ACHN (cell line): ENCODE data around the gene TRMT10B.

Experiments used
- DNase-seq: peaks from one replicate; pipeline ENCODE4 v3.0.0-alpha.2; 2015
- in situ Hi-C: cut with HindIII; loops from 2 replicates; pipeline ENCODE4 v1.10.0; 2017; ENCODE audit warnings: low sequenced_read_pairs, low pct_ligation_motif_present, low pct_unique_long_range_greater_than_20kb

Gene TRMT10B, protein sequence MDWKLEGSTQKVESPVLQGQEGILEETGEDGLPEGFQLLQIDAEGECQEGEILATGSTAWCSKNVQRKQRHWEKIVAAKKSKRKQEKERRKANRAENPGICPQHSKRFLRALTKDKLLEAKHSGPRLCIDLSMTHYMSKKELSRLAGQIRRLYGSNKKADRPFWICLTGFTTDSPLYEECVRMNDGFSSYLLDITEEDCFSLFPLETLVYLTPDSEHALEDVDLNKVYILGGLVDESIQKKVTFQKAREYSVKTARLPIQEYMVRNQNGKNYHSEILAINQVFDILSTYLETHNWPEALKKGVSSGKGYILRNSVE

DNA sequence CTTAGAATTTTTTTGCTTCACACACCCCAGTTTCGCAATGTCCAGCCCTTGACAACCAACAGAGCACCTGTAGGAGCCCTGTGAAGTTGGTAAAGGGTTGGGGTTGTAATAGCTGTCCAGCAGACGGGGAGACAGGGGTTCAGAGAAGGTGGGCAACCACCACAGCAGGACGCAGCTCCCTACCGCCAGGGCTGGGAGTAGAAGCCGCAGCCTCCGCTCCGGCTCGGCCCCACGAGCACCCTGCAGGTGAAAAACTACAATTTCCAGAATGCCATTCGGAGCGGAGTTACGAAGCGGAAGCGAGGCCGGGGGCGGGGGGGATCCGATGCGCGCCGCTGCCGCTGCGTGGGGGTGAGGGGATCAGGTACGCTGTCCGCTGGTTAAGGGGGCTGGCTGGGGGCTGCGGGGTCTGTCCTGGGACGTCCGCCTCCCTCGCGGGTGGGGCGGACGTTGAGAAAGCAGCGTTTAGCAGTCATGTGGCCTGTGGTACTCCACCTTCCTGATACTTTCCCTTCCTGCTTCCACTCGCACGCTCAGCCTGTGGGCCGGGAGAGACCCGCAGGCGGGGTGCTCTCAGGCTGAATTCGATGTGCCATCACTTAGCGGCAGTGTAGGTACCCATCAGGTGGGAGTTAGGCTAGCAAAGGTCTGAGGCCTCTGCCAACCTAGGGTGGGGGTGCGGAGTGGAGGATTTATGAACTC is at the start of gene TRMT10B:
Gene TRMT10B (plus strand): TSS at position 317 of the 702 bp plus-strand sequence. CDS start 8,127 bp downstream, outside the sequence.
- in situ Hi-C loops, result no loop called here
- peak; percentile 73 for DNase-seq

DNA sequence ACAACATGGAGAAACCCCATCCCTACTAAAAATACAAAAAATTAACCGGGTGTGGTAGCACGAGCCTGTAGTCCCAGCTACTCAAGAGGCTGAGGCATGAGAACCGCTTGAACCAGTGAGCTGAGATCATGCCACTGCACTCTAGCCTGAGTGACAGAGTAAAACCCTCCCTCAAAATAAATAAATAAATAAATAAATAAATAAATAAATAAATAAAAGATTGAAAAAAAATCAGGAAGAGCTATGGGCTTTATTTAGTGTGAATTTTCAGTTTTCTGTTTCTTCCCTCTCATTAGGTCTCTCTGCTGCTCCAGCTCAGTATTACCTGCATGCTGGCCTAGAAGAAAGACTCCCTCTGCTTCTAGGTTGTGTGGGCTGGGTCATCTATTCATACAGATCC is 47.8 kb upstream of the TRMT10B start:
- no peak for DNase-seq
- in situ Hi-C loops, result no loop called here

DNA sequence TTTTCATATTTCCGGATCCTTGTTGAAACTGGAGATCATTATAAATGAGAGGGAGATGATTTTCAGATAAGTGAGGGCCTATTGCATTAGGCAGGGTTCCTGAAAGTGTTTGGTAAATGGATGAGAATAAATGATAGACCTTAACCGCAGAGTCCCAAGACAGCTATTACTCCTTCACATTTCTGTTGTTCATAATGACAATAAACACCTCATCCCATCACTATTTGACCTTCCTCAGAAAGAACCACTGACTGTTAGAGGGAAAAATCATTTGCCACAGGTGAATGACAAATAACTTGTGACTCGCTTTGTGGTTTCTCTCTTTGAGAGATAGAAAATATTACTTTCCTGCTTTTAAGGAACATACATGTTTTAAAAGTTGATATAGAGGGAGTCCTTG is 47.3 kb upstream of the TRMT10B start:
- in situ Hi-C loops, result no loop called here
- no peak for DNase-seq

DNA sequence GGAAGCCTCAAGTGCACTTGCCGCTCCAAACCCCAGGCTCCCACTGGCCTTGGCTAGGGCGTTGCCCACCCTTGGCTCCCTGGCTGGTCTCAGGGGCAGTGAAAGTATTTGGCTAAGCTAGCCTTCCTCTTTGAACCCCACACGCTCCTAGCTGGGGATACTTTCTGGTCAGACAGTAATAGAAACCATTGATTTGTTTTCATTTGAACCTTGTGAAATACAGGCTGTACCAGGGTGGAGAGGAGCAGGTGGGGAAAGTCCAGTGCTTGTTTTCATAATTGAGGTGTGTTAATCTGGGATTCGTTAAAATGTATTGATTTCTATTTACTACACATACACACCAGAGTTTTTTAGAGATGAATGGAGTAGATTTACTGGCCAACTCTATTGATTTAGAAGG is 45.9 kb upstream of the TRMT10B start:
- in situ Hi-C loops, result no loop called here
- no peak for DNase-seq

DNA sequence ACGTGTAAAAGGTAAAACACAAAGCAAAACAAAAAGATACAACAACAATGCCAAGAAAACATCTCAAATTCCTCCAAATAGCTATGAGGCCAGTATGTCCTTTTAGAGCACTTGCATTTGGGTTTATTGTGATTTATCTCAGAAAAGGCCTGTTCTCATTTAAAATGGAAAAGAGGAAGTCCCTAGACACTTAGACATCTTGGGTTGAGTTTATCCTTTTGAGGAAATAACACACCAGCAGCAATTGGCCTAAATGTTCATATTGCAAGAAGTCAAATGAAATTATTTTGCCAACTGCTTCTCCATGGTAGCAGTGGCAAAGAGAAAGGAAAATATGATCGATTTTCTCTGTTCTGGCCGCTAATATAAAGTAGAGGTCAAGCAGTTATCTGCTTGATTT is 43.6 kb upstream of the TRMT10B start:
- in situ Hi-C loops, result no loop called here
- no peak for DNase-seq

DNA sequence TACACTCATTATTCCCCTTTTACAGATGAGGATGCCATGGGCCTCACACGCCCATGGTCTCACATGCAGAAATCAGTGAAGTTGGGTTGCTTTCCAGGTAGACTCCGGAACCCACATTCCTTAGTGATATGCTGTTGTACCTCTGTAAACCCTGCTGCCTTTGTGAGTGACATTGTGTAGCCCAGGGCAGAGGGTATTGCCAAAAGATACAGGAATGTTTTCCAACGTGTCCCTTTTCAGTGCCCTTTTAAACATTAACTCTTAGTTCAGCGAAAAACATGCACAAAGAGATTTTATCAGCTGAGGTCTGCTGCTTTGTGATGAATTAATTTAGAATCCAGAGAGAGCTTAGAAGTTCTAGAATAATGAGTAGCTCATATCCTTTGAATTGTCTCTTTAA is 38.3 kb upstream of the TRMT10B start:
- in situ Hi-C loops, result no loop called here
- DNase-seq, result no peak

- in situ Hi-C loops, result no loop called here
- DNase-seq, result no peak
Measured at GRCh38 chr9:37715991-37716505, 37.6 kb upstream of the TRMT10B start.

GRCh38 chr9:37719526-37719925 is 34.1 kb upstream of the TRMT10B start:
- DNase-seq, result no peak
- in situ Hi-C loops, result no loop called here

DNA sequence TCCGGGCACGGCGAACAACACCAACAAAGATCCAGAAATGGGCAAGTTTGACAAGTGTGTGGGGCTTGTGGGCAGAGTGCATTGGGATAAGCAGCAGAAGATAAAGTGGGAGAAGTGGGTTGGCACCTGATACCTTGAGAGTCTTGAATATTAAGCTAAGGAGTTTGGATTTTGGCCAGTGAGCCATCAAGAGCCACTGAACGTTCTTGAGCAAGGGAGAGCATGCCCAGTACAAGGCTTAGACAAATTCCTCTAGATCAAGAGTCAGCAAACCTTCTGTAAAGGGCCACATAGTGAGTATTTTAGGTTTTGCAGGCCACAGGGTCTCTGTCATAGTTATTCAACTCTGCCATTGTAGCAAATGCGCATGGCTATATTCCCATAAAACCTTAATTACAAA is 26.6 kb upstream of the TRMT10B start:
- in situ Hi-C loops, result no loop called here

DNA sequence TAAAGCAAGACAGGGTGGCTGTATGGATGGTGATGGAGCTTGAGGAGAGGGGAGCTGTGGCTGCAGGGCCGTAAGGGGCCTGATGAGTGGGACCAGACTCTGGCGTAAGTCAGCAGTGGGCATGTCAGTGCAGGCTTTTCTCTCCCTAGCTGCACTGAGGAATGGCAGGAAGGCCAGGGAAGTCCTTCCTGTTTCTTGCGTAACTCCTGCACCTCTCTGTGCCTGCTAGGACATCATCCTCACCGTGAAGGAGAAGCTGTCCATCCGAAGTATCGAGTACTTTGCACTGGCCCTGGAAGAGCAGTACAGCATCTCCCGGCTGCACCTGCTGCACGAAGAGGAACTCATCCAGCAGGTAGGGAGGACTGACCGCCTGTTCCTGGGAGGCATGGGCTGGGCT is 24.1 kb upstream of the TRMT10B start:
- no peak for DNase-seq
- in situ Hi-C loops, result no loop called here

More for the DNA sequence above, 26.6 kb upstream of the TRMT10B start:
- no peak for DNase-seq

- DNase-seq, result peak; percentile 6
- in situ Hi-C loops, result no loop called here
Measured at GRCh38 chr9:37730256-37730655, 23.3 kb upstream of the TRMT10B start.

- in situ Hi-C loops, result no loop called here
- DNase-seq, result no peak
Measured at GRCh38 chr9:37730839-37731238, 22.8 kb upstream of the TRMT10B start.

DNA sequence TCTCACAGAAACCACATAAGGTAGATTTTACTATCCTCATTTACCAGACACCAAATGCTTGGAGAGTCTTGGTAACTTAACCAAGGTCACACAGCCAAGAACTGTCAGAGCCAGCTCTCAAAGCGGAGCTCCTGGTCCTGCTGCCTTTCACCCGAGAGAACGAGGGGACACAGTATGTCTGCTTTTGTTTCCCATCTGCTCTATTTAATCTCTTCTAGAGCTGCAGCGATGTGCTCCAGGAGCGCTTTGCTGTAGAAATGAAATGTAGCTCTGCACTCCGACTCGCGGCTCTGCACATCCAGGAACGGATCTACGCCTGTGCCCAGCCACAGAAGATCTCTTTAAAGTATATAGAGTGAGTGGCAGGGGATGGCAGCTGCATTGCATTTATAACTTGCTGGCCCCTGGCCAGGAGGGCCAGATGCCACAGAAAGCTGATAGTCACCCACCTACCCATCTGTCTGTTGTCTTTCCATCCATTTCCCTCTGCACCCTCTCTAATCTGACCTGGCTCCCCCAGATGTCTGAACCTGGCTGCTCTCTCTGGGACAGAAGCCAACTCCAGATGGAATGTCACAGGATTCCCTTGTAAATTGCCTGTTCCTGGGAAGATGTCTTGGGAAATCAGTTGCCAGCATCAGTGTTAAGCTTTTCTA is 21.4 kb upstream of the TRMT10B start:
- in situ Hi-C loops, result no loop called here
- no peak for DNase-seq

- in situ Hi-C loops, result no loop called here
Measured at GRCh38 chr9:37732952-37733351, 20.7 kb upstream of the TRMT10B start.

DNA sequence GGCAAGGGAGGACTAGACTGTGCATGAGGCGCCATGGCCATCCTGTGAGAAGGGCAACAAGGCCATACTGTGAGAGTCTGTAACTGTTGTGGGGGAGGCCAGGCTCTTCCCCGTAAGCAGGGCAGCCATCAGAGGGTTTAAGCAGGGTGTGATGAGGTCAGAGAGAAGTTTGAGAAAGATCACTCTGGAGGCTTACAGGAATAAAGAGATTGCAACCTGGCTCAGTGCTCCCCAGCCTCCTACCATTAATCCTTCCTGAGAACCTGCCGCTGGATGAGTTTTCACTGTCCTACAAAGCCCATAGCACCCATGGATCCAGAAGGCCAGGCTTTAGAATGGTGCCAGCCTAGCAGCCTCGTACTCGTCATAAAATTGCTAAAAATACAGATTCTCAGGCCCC is 14.4 kb upstream of the TRMT10B start:
- in situ Hi-C loops, result no loop called here
- DNase-seq, result no peak

More at GRCh38 chr9:37732952-37733351, 20.7 kb upstream of the TRMT10B start:
- DNase-seq, result no peak

GRCh38 chr9:37740128-37740527 is 13.5 kb upstream of the TRMT10B start:
- in situ Hi-C loops, result no loop called here

DNA sequence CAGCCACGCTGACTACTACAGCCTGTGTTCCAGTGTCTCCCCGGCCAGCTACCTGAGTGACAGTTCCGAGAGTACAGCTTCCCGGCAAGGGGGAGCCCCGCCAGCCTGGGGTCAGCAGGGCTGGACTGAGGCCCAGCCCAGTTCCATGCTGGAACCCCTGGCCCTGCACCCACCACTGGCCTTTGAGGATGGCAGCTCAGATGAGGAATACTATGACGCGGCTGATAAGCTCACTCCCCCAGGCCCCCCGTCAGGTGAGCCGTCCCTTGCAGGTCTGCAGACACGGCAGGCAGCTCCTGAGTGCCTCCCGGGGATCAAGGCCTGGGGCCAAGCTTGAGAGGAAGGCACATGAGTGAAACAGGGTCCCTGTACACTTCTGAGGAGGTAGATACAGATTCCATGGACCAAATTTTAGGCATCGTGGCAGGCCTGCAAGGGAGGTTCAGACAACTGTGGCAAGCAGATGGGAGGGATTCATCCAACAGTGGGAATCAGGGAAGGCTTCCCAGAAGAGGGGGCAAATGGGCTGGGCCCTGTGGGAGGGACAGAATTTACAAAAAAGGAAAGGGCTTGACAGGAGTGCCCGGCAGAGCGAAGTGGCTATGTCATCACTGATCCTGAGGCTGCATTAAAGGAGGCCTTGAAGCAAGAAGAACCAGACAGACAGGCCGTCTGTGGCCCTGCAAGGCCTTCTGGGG is 12.8 kb upstream of the TRMT10B start:
- DNase-seq, result no peak

More at GRCh38 chr9:37740128-37740527, 13.5 kb upstream of the TRMT10B start:
- no peak for DNase-seq

GRCh38 chr9:37745970-37746369 is 7.6 kb upstream of the TRMT10B start:
- DNase-seq, result no peak
- in situ Hi-C loops, result no loop called here

More for the DNA sequence above, 12.8 kb upstream of the TRMT10B start:
- in situ Hi-C loops, result no loop called here
